Keratinocyte (primary cell): Measurements from ENCODE around the gene IFNL4. TPM values are rescaled to one million over a fixed set of nuclear protein-coding genes. Genes with fewer than 3 reads are reported as not detected.

Experiments used
- DNase-seq: peaks from one replicate; pipeline ENCODE4 v3.0.0-alpha.2; 2011; ENCODE audit warnings: low read depth, missing footprints, low spot score
- FAIRE-seq: peaks from 2 replicates; lab custom pipeline; 2011; peaks lifted over from hg19 to GRCh38; lab: Jason Lieb, UNC
- H2AFZ ChIP-seq: 2 replicates; pipeline ENCODE4 v1.6.0; 2012; ENCODE audit warnings: low read length, control low read depth, inconsistent platforms; ENCODE audit not compliant: control insufficient read depth
- H3K27ac ChIP-seq: 2 replicates; pipeline ENCODE4 v1.5.1; 2011; ENCODE audit warnings: low read length; ENCODE audit not compliant: control insufficient read depth, insufficient read depth
- H3K27me3 ChIP-seq: 3 replicates; pipeline ENCODE4 v1.6.0; 2011; ENCODE audit warnings: low read length; ENCODE audit not compliant: control insufficient read depth, insufficient read depth; ENCODE audit errors: extremely low read depth
- H3K36me3 ChIP-seq, 2 experiments: 2 replicates in 1 of 2; 3 replicates in 1 of 2; pipeline ENCODE4 v1.5.1; 2011; ENCODE audit warnings: low read length in 2 of 2, mild to moderate bottlenecking in 1 of 2; ENCODE audit not compliant: control insufficient read depth in 2 of 2, insufficient read depth in 2 of 2; ENCODE audit errors: extremely low read depth in 1 of 2
- H3K4me1 ChIP-seq: 3 replicates; pipeline ENCODE4 v1.5.1; 2011; ENCODE audit warnings: low read length; ENCODE audit not compliant: control insufficient read depth, insufficient read depth; ENCODE audit errors: extremely low read depth
- H3K4me2 ChIP-seq: 3 replicates; pipeline ENCODE4 v1.6.0; 2011; ENCODE audit warnings: low read depth, low read length; ENCODE audit not compliant: control insufficient read depth, insufficient read depth; ENCODE audit errors: extremely low read depth
- H3K4me3 ChIP-seq, 3 experiments: fragments of 200-600 bp in 1 of 3; sonication (generic) in 1 of 3; 2 replicates in 2 of 3; 3 replicates in 1 of 3; pipeline ENCODE4 v1.5.1; 2011 to 2016; ENCODE audit warnings: low read length in 3 of 3, mild to moderate bottlenecking in 3 of 3, control low read depth in 2 of 3, inconsistent platforms in 1 of 3, low read depth in 1 of 3, mixed read lengths in 1 of 3, mixed run types in 1 of 3, moderate library complexity in 1 of 3; ENCODE audit not compliant: control insufficient read depth in 2 of 3, insufficient read depth in 2 of 3; ENCODE audit errors: extremely low read depth in 1 of 3
- H3K79me2 ChIP-seq: 2 replicates; pipeline ENCODE4 v1.6.0; 2012; ENCODE audit warnings: low read length; ENCODE audit not compliant: control insufficient read depth, insufficient read depth
- H3K9ac ChIP-seq: 3 replicates; pipeline ENCODE4 v1.6.0; 2011; ENCODE audit warnings: low read length; ENCODE audit not compliant: control insufficient read depth, insufficient read depth; ENCODE audit errors: extremely low read depth
- H3K9me1 ChIP-seq: 3 replicates; pipeline ENCODE4 v1.6.0; 2011; ENCODE audit warnings: low read length; ENCODE audit not compliant: control insufficient read depth, insufficient read depth; ENCODE audit errors: extremely low read depth
- H3K9me3 ChIP-seq: 2 replicates; pipeline ENCODE4 v1.5.1; 2012; ENCODE audit warnings: low read depth, low read length; ENCODE audit not compliant: control insufficient read depth
- H4K20me1 ChIP-seq: 3 replicates; pipeline ENCODE4 v1.6.0; 2011; ENCODE audit warnings: low read length; ENCODE audit not compliant: control insufficient read depth, insufficient read depth; ENCODE audit errors: extremely low read depth
- CTCF ChIP-seq, 3 experiments: IDR thresholded peaks in 1 of 3; conservative IDR thresholded peaks in 1 of 3; optimal IDR thresholded peaks in 1 of 3; 2 replicates in 2 of 3; 3 replicates in 1 of 3; pipeline versions ENCODE3 to v1.5.1; 2011; ENCODE audit warnings: low read length in 3 of 3, mild to moderate bottlenecking in 3 of 3, moderate library complexity in 2 of 3, control low read depth in 1 of 3, inconsistent platforms in 1 of 3; ENCODE audit not compliant: insufficient read depth in 2 of 3; ENCODE audit errors: extremely low read depth in 1 of 3
- EZH2 ChIP-seq: IDR thresholded peaks from one replicate; pipeline ENCODE4 v1.6.1; 2012; ENCODE audit warnings: inconsistent platforms, mild to moderate bottlenecking, low read length, moderate library complexity
- dilution Hi-C: fragments of 300-500 bp; cut with MboI; formaldehyde crosslinking; loops from one replicate; pipeline ENCODE4 v1.7.0; 2020; ENCODE audit warnings: low sequenced_read_pairs; ENCODE audit not compliant: extremely low pct_ligation_motif_present
- polyA plus RNA-seq, 5 experiments: library from polyadenylated mRNA; depleted of rRNA in 3 of 5; stranded (reverse) in 3 of 5; stranded (forward) in 1 of 5; unstranded in 1 of 5; fragments of >200 nt; gene quantifications; 1 replicate in 1 of 5; 2 replicates in 3 of 5; 3 replicates in 1 of 5; pipeline versions ENCODE4 v1.2.1 to v1.2.3, GENCODE V29; 2011 to 2012; ENCODE audit warnings: missing spikeins in 2 of 5, low read depth in 1 of 5, low replicate concordance in 1 of 5

IFNL4 gene
- polyA plus RNA-seq, 1 donor (not counting 4 experiments of a cell fraction or from before 2014, with no cell fraction given), result not detected

GRCh38 chr19:39209196-39209595 is 39.5 kb downstream of the IFNL4 start:
- Histone ChIP-seq H3K4me2 (no peak overlapping the region), H3K27ac (no peak overlapping the region), H3K9ac (no peak overlapping the region), H3K27me3 (peaks cover 10% of the 10 kb centered on the region), H3K9me1 (no peaks in the 10 kb centered on the region), H3K4me3 (no peak overlapping the region), H3K36me3 (no peaks in the 10 kb centered on the region), H4K20me1 (no peaks in the 10 kb centered on the region), H3K4me1 (no peaks in the 10 kb centered on the region), H2AFZ (no peak overlapping the region), H3K79me2 (no peaks in the 10 kb centered on the region), H3K9me3 (no peaks in the 10 kb centered on the region)
- dilution Hi-C loops, result no loop called here
- no peak for TF ChIP-seq CTCF (optimal IDR thresholded peaks at IDR 0.05 in 1 of 3, IDR thresholded peaks at IDR 0.05 in 1 of 3, conservative IDR thresholded peaks at IDR 0.05 in 1 of 3; ENCODE audit: extremely low read depth in 1 of 3, insufficient read depth in 2 of 3, low read length in 3 of 3)
- TF ChIP-seq EZH2, result no peak
- DNase-seq (no peak), FAIRE-seq (no peak)

- dilution Hi-C loops, result no loop called here
- Histone ChIP-seq H3K9ac (no peak overlapping the region), H3K9me1 (no peaks in the 10 kb centered on the region), H3K27ac (no peak overlapping the region), H3K4me3 (no peak overlapping the region), H3K4me2 (no peak overlapping the region), H4K20me1 (no peaks in the 10 kb centered on the region), H3K4me1 (no peaks in the 10 kb centered on the region), H2AFZ (no peak overlapping the region), H3K27me3 (peaks cover 20% of the 10 kb centered on the region), H3K9me3 (no peaks in the 10 kb centered on the region), H3K36me3 (no peaks in the 10 kb centered on the region), H3K79me2 (no peaks in the 10 kb centered on the region)
- TF ChIP-seq EZH2 (no peak), CTCF (optimal IDR thresholded peaks at IDR 0.05 in 1 of 3, IDR thresholded peaks at IDR 0.05 in 1 of 3, conservative IDR thresholded peaks at IDR 0.05 in 1 of 3; ENCODE audit: extremely low read depth in 1 of 3, insufficient read depth in 2 of 3, low read length in 3 of 3) (no peak)
- DNase-seq (no peak), FAIRE-seq (no peak)
Observed at GRCh38 chr19:39208175-39208795, 40.4 kb downstream of the IFNL4 start.
